EL (cell line): ENCODE data around the gene TNPO2.
A peak's percentile ranks its signal among the peaks of the same experiment; 100 is the strongest.

ENCODE experiments used
- DNase-seq: peaks from one replicate; pipeline ENCODE4 v3.0.0-alpha.2; 2016

TNPO2 gene

GRCh38 chr19:12723641-12724426, at the start of gene TNPO2:
TSS of gene TNPO2 (minus strand) at chr19:12723932. CDS start at chr19:12720977, 2,955 bp downstream.
- peak; percentile 74 for DNase-seq

- DNase-seq = no peak
Observed at GRCh38 chr19:12772323-12772722, 48.6 kb upstream of the TNPO2 start.

GRCh38 chr19:12770922-12771321, 47.2 kb upstream of the TNPO2 start:
- no peak for DNase-seq

GRCh38 chr19:12769689-12770088, 46.0 kb upstream of the TNPO2 start:
- no peak for DNase-seq

- DNase-seq = no peak
Observed at GRCh38 chr19:12767666-12768065, 43.9 kb upstream of the TNPO2 start.

GRCh38 chr19:12767150-12767549, 43.4 kb upstream of the TNPO2 start:
- DNase-seq = no peak

GRCh38 chr19:12766051-12766521, 42.4 kb upstream of the TNPO2 start:
- DNase-seq = peak; percentile 83

GRCh38 chr19:12764698-12765097, 41.0 kb upstream of the TNPO2 start:
- no peak for DNase-seq

- no peak for DNase-seq
Observed at GRCh38 chr19:12763100-12763499, 39.4 kb upstream of the TNPO2 start.

GRCh38 chr19:12759686-12760085, 36.0 kb upstream of the TNPO2 start:
- DNase-seq = no peak

- DNase-seq = peak; percentile 77
Observed at GRCh38 chr19:12757544-12758274, 34.0 kb upstream of the TNPO2 start.

GRCh38 chr19:12756150-12756883, 32.6 kb upstream of the TNPO2 start:
- DNase-seq = no peak

GRCh38 chr19:12754465-12755196, 30.9 kb upstream of the TNPO2 start:
- DNase-seq = no peak

GRCh38 chr19:12752056-12752781, 28.5 kb upstream of the TNPO2 start:
- DNase-seq = no peak

GRCh38 chr19:12751635-12752034, 27.9 kb upstream of the TNPO2 start, which contains the start of gene BEST2:
TSS of gene BEST2 (plus strand) at chr19:12751791. CDS start at chr19:12752593, 802 bp downstream.
- no peak for DNase-seq

GRCh38 chr19:12750851-12751250, 27.1 kb upstream of the TNPO2 start:
- DNase-seq = no peak

- peak; percentile 52 for DNase-seq
Observed at GRCh38 chr19:12749938-12750521, 26.3 kb upstream of the TNPO2 start.

GRCh38 chr19:12748489-12748888, 24.8 kb upstream of the TNPO2 start:
- no peak for DNase-seq

GRCh38 chr19:12745166-12745897, 21.6 kb upstream of the TNPO2 start:
- DNase-seq = peak; percentile 44

- DNase-seq = no peak
Observed at GRCh38 chr19:12737835-12738351, 14.2 kb upstream of the TNPO2 start.
